ENCODE measurements around the gene MYO16. TPM values are rescaled to one million over a fixed set of nuclear protein-coding genes. Genes with fewer than 3 reads are reported as not detected.
A peak's percentile ranks its signal among the peaks of the same experiment; 100 is the strongest.

Gene MYO16
- total RNA-seq, 2 donors from 2014 or later = 0.42 TPM; not detected in 1

DNA sequence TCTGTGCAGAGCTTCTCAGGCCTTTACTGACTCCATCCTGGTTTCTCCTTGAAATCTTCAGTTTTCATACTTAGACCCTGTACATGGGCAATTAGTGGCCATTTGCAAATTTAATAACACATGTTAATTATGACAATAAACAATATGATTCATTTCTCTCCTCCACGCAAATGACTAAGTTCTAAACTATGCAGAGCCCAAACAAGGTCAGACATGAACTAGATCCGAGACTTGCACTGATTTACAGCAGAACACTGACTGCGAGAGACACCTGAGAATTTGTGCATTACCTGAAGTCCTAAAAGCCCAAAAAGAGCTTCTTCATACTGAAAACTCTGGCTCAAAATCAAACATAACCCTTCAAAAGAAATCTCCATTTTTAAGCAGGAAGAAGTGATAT is 521.8 kb downstream of the MYO16 start:
- H3K36me3 ChIP-seq = no peaks in the 10 kb centered on the region
- no peak overlapping the region for H3K27ac ChIP-seq
- no peak overlapping the region for H3K4me3 ChIP-seq
- no peak for ATAC-seq (ENCODE audit: insufficient number of reproducible peaks, low FRiP score, low read depth)
- no peak for DNase-seq (ENCODE audit: low spot score)
- H3K9me3 ChIP-seq = no peaks in the 10 kb centered on the region
- H3K27me3 ChIP-seq (replicated peaks; ENCODE audit: insufficient read depth) = no peaks in the 10 kb centered on the region
- TF ChIP-seq, protein P1, sequence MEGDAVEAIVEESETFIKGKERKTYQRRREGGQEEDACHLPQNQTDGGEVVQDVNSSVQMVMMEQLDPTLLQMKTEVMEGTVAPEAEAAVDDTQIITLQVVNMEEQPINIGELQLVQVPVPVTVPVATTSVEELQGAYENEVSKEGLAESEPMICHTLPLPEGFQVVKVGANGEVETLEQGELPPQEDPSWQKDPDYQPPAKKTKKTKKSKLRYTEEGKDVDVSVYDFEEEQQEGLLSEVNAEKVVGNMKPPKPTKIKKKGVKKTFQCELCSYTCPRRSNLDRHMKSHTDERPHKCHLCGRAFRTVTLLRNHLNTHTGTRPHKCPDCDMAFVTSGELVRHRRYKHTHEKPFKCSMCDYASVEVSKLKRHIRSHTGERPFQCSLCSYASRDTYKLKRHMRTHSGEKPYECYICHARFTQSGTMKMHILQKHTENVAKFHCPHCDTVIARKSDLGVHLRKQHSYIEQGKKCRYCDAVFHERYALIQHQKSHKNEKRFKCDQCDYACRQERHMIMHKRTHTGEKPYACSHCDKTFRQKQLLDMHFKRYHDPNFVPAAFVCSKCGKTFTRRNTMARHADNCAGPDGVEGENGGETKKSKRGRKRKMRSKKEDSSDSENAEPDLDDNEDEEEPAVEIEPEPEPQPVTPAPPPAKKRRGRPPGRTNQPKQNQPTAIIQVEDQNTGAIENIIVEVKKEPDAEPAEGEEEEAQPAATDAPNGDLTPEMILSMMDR (IDR thresholded peaks at IDR 0.05) = no peak
- H3K4me1 ChIP-seq (ENCODE audit: control insufficient read depth in 1 of 2, low read depth in 2 of 2) = peaks cover 14 to 20% of the 10 kb centered on the region in 2 donors

DNA sequence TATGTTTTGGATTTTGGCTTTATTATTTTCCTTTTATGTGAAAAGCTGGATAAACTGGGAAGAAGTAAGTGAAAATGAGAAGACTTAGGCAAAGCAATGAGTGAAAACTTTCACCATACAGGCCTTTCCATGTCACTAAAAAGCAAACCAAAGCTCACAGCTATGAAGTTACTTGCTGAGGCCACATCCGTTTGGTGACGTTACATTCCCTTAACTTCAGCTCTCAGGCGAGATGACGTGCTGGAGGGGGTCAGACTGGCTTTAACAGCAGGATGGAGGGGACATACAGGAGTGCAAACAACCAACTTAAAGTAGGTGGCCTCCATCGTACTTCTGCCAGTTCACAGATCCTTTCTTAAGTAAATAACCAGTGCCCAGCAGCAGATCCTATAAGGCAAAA is 522.3 kb downstream of the MYO16 start:
- no peaks in the 10 kb centered on the region for H3K27me3 ChIP-seq (replicated peaks; ENCODE audit: insufficient read depth)
- H3K4me3 ChIP-seq = no peak overlapping the region
- TF ChIP-seq, protein P1 (IDR thresholded peaks at IDR 0.05) = no peak
- H3K9me3 ChIP-seq = no peaks in the 10 kb centered on the region
- ATAC-seq (ENCODE audit: insufficient number of reproducible peaks, low FRiP score, low read depth) = no peak
- H3K36me3 ChIP-seq = no peaks in the 10 kb centered on the region
- peaks cover 16 to 23% of the 10 kb centered on the region in 2 donors for H3K4me1 ChIP-seq (ENCODE audit: control insufficient read depth in 1 of 2, low read depth in 2 of 2)
- no peak for DNase-seq (ENCODE audit: low spot score)
- no peak overlapping the region for H3K27ac ChIP-seq

DNA sequence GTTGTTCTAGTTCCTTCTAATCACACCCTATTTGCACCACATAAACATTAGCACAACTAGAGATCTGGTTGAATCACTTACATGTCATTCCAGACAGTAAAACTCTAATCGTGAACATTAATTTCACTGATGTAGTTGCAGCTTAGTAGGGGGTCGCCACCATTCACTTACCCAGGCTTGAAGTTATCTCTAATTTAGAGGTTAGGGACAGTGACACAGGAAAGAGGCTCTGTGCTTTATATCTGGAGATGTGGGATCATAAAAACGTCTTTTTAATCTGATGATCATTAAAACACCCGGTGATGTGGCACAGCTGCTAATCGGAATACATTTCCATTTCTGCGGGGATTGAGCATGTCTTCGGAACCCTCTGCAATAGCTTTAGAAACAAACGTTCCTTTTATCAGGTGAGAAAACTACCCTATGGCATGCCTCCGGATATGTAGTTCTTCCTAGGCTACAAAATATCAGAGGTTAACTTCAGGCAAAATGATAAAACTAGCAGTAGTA is 523.0 kb downstream of the MYO16 start:
- Histone ChIP-seq H3K36me3 (no peaks in the 10 kb centered on the region), H3K9me3 (no peaks in the 10 kb centered on the region), H3K27ac (no peak overlapping the region), H3K27me3 (replicated peaks; ENCODE audit: insufficient read depth) (no peaks in the 10 kb centered on the region), H3K4me3 (no peak overlapping the region), H3K4me1 (ENCODE audit: control insufficient read depth in 1 of 2, low read depth in 2 of 2) (peaks cover 19 to 30% of the 10 kb centered on the region in 2 donors)
- no peak for DNase-seq (ENCODE audit: low spot score)
- TF ChIP-seq, protein P1 (IDR thresholded peaks at IDR 0.05) = no peak
- ATAC-seq (ENCODE audit: insufficient number of reproducible peaks, low FRiP score, low read depth) = no peak

DNA sequence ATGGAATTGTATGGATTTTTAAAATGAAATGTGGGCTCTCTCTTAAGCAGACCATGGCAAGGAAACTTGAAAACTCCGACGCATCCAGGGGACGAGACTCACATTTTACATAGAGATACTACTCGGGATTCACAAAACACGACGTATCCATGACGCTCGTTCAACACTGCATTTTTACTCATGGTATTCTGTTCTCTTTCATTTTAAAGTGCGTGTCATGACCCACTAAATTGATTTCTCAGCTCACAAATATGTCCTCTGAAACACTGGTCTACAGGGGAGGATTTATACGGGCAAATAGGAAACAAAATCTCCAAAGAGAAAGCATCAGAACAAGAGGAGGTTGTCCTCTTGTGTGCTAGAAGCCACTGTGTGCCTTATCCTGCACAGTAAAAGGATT is 523.5 kb downstream of the MYO16 start:
- no peak for DNase-seq (ENCODE audit: low spot score)
- no peak for ATAC-seq (ENCODE audit: insufficient number of reproducible peaks, low FRiP score, low read depth)
- no peak overlapping the region for H3K27ac ChIP-seq

DNA sequence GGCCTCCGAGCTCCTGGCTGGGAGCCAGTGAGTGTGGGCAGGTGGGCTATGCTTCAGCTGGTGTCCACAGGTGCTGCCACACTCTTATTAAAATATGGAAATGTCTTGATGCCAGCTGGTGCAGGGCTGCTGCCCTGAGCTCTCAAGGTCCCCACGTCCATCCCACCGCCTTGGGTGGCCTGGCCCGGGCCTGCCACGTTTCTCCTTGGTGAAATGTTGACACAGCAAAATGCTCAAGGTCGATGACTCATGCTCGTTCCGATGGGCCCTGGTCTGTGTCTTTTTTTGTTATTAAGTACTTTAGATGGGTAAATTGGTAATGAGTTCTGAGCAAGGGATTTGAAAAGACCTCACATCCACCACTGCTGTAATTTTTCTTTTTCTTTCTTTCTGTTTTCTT is 524.7 kb downstream of the MYO16 start:
- Histone ChIP-seq H3K4me3 (no peak overlapping the region), H3K27ac (peak overlapping the region in 1 of 2 donors; percentile 90), H3K4me1 (ENCODE audit: control insufficient read depth in 1 of 2, low read depth in 2 of 2) (peaks cover 19 to 30% of the 10 kb centered on the region in 2 donors), H3K27me3 (replicated peaks; ENCODE audit: insufficient read depth) (no peaks in the 10 kb centered on the region), H3K36me3 (no peaks in the 10 kb centered on the region), H3K9me3 (no peaks in the 10 kb centered on the region)
- DNase-seq (ENCODE audit: low spot score) (no peak), ATAC-seq (ENCODE audit: insufficient number of reproducible peaks, low FRiP score, low read depth) (no peak)
- TF ChIP-seq, protein P1 (IDR thresholded peaks at IDR 0.05) = no peak

More for the DNA sequence above, 523.5 kb downstream of the MYO16 start:
- TF ChIP-seq, protein P1 (IDR thresholded peaks at IDR 0.05) = no peak
- H3K27me3 ChIP-seq (replicated peaks; ENCODE audit: insufficient read depth) = no peaks in the 10 kb centered on the region
- no peaks in the 10 kb centered on the region for H3K9me3 ChIP-seq
- H3K36me3 ChIP-seq = no peaks in the 10 kb centered on the region
- H3K4me1 ChIP-seq (ENCODE audit: control insufficient read depth in 1 of 2, low read depth in 2 of 2) = peaks cover 19 to 30% of the 10 kb centered on the region in 2 donors
- H3K4me3 ChIP-seq = no peak overlapping the region

Data from thoracic aorta (tissue), 2 donors.